Adrenal gland (tissue), 12 donors: ENCODE measurements around the gene FPGT. TPM values are rescaled to one million over a fixed set of nuclear protein-coding genes. Genes with fewer than 3 reads are reported as not detected.
A peak's percentile ranks its signal among the peaks of the same experiment; 100 is the strongest.

Experiments
- DNase-seq, 7 donors: peaks; one replicate each; pipeline ENCODE4 v3.0.0-alpha.2; 2019 to 2020
- H3K27ac ChIP-seq, 5 donors: fragments of 200-600 bp; sonication (generic) in 4 of 5; 1 replicate in 3 of 5; 2 replicates in 2 of 5; pipeline versions ENCODE4 v1.5.1 to v1.8.0; 2016 to 2020; ENCODE audit warnings: mild to moderate bottlenecking in 1 of 5
- H3K27me3 ChIP-seq: fragments of 200-600 bp; 2 replicates; pipeline ENCODE4 v1.8.0; 2021
- H3K36me3 ChIP-seq, 2 donors: fragments of 200-600 bp; replicated peaks in 1 of 2; 1 replicate in 1 of 2; 2 replicates in 1 of 2; pipeline versions ENCODE4 v1.5.1 to v1.8.0; 2018 to 2022
- H3K4me1 ChIP-seq, 2 donors: fragments of 200-600 bp; replicated peaks in 1 of 2; 1 replicate in 1 of 2; 2 replicates in 1 of 2; pipeline versions ENCODE4 v1.5.1 to v1.8.0; 2018 to 2021
- H3K4me3 ChIP-seq, 4 donors: fragments of 200-600 bp; sonication (generic) in 3 of 4; one replicate each; pipeline ENCODE4 v1.5.1; 2016 to 2018
- H3K9me3 ChIP-seq, 3 donors: fragments of 200-600 bp; sonication (generic) in 1 of 3; replicated peaks in 1 of 3; 1 replicate in 2 of 3; 2 replicates in 1 of 3; pipeline versions ENCODE4 v1.5.1 to v1.8.0; 2016 to 2021
- CTCF ChIP-seq, 6 experiments: fragments of 450-650 bp in 4 of 6; fragments of 200-600 bp in 2 of 6; sonication (generic) in 1 of 6; IDR thresholded peaks; 1 replicate in 5 of 6; 2 replicates in 1 of 6; pipeline versions ENCODE4 v1.5.1 to v1.8.0; 2016 to 2021; ENCODE audit warnings: antibody characterized with exemption in 6 of 6, mild to moderate bottlenecking in 2 of 6, moderate library complexity in 1 of 6
- POLR2A ChIP-seq, 2 donors: fragments of 450-650 bp; IDR thresholded peaks; one replicate each; pipeline ENCODE4 v1.6.1; 2017; ENCODE audit warnings: antibody characterized with exemption in 2 of 2, mild to moderate bottlenecking in 2 of 2, moderate library complexity in 1 of 2
- WGBS, 4 donors: extraction: QIAGEN DNeasy Blood & Tissue Kit in 2 of 4; methylation state at CpG; one replicate each; pipeline versions ENCODE4 v1.1.5 to v1.1.7; 2013 to 2017; 5-methylcytosine and 5-hydroxymethylcytosine counted together
- intact Hi-C, 2 donors: fragments of 100-400 bp; cut with DNase I; formaldehyde crosslinking; loops; one replicate each; pipeline versions ENCODE4 v1.14.1 to v1.15.0; 2022 to 2023
- polyA plus RNA-seq, 3 donors: library from polyadenylated mRNA; stranded (reverse); fragments of 200-250 nt in 2 of 3; fragments of 350-450 nt in 1 of 3; fragmentation: Illumina TruSeq in 1 of 3; extraction: RNeasy Lipid Tissue Mini Kit (QIAGEN cat#74804) in 1 of 3; gene quantifications; one replicate each; pipeline ENCODE4 v1.2.3, GENCODE V29; 2013 to 2014
- total RNA-seq, 9 donors: library from RNA; depleted of rRNA in 4 of 9; stranded (reverse); fragments of >200 nt in 4 of 9; fragments of 120-200 nt in 1 of 9; fragmentation: NEBNext Ultra II Directional in 1 of 9; extraction: Animal tissue kit (Norgen Biotek cat#: 25700) in 1 of 9; gene quantifications; one replicate each; pipeline versions ENCODE4 v1.1.0 to v1.2.4, GENCODE V29; 2013 to 2023
- donor health status: healthy with polysubstance abuse.
- donor health status: Bipolar disorder and iron deficiency.
- donor health status: DM: yes; HTN: yes; CAD: no.
- donor health status: DM: no; HTN: no; CAD: no.
- donor health status: DM: no; HTN: no; CAD: no.
- donor health status: DM: yes; HTN: yes; CAD: no.

FPGT gene
- total and polyA plus RNA-seq, 12 donors = 5.2 to 26.5 (median 20.2) TPM

- H3K9me3 ChIP-seq = no peaks in the 10 kb centered on the region
- intact Hi-C loops = no loop called here
- DNase-seq = no peak
- H3K4me3 ChIP-seq = peak overlapping the region in 1 of 4 donors; percentile 82
- TF ChIP-seq POLR2A (IDR thresholded peaks at IDR 0.05) = no peak
- no peak for TF ChIP-seq CTCF (IDR thresholded peaks at IDR 0.05)
- H3K27ac ChIP-seq = no peak overlapping the region
- no peaks in the 10 kb centered on the region for H3K27me3 ChIP-seq
- H3K4me1 ChIP-seq = peaks cover 4 to 20% of the 10 kb centered on the region in 2 donors
- H3K36me3 ChIP-seq = peaks cover 0 to 28% of the 10 kb centered on the region in 2 donors
- 73 to 83% (median 78%) methylated on average over 5 of the region's 5 CpGs for WGBS, 4 donors
Observed at GRCh38 chr1:74199504-74199903, 1.5 kb downstream of the FPGT start.

- H3K27me3 ChIP-seq = no peaks in the 10 kb centered on the region
- intact Hi-C loops = no loop called here
- TF ChIP-seq POLR2A (IDR thresholded peaks at IDR 0.05) (no peak), CTCF (IDR thresholded peaks at IDR 0.05) (no peak)
- no peak for DNase-seq
- WGBS, 4 donors = 87 to 93% (median 90%) methylated on average over 2 of the region's 2 CpGs
- H3K9me3 ChIP-seq = no peaks in the 10 kb centered on the region
- peaks cover 0 to 5% of the 10 kb centered on the region in 2 donors for H3K4me1 ChIP-seq
- H3K4me3 ChIP-seq = no peak overlapping the region
- no peak overlapping the region for H3K27ac ChIP-seq
- peaks cover 0 to 32% of the 10 kb centered on the region in 2 donors for H3K36me3 ChIP-seq
Observed at GRCh38 chr1:74205266-74205665, 7.2 kb downstream of the FPGT start.

- Histone ChIP-seq H3K4me1 (no peaks in the 10 kb centered on the region), H3K27ac (no peak overlapping the region), H3K9me3 (peaks cover 0 to 3% (median 0%) of the 10 kb centered on the region in 3 donors), H3K27me3 (no peaks in the 10 kb centered on the region), H3K36me3 (no peaks in the 10 kb centered on the region), H3K4me3 (no peak overlapping the region)
- TF ChIP-seq CTCF (IDR thresholded peaks at IDR 0.05) (no peak), POLR2A (IDR thresholded peaks at IDR 0.05) (no peak)
- no peak for DNase-seq
- intact Hi-C loops = no loop called here
- WGBS, 4 donors = 88 to 98% (median 94%) methylated on average over 1 of the region's 1 CpG
Observed at GRCh38 chr1:74215229-74215628, 17.2 kb downstream of the FPGT start.

- intact Hi-C loops = no loop called here
- no peak for TF ChIP-seq POLR2A (IDR thresholded peaks at IDR 0.05)
- TF ChIP-seq CTCF (IDR thresholded peaks at IDR 0.05) = no peak
- 94 to 99% (median 96%) methylated on average over 5 of the region's 5 CpGs for WGBS, 4 donors
Observed at GRCh38 chr1:74222701-74223100, 24.7 kb downstream of the FPGT start.

More at GRCh38 chr1:74222701-74223100, 24.7 kb downstream of the FPGT start:
- H3K27ac ChIP-seq = no peak overlapping the region
- H3K4me1 ChIP-seq = no peaks in the 10 kb centered on the region
- H3K27me3 ChIP-seq = no peaks in the 10 kb centered on the region
- no peak for DNase-seq
- H3K9me3 ChIP-seq = peaks cover 0 to 6% (median 0%) of the 10 kb centered on the region in 3 donors
- H3K36me3 ChIP-seq = no peaks in the 10 kb centered on the region
- H3K4me3 ChIP-seq = no peak overlapping the region
